Urothelium cell line (cell line): ENCODE data around the gene NCOA1.

Source experiments
- DNase-seq: peaks from one replicate; pipeline ENCODE4 v3.0.0; 2011; ENCODE audit warnings: low spot score, mixed read lengths
- FAIRE-seq: peaks from 2 replicates; lab custom pipeline; 2011; peaks lifted over from hg19 to GRCh38; lab: Jason Lieb, UNC

Gene NCOA1

GRCh38 chr2:24620936-24621335 lies 129.9 kb downstream of the NCOA1 start:
- DNase-seq (no peak), FAIRE-seq (no peak)

- FAIRE-seq = peak; percentile 17
- DNase-seq = no peak
These were observed 130.9 kb downstream of the NCOA1 start for GRCh38 chr2:24621779-24622538.

DNA sequence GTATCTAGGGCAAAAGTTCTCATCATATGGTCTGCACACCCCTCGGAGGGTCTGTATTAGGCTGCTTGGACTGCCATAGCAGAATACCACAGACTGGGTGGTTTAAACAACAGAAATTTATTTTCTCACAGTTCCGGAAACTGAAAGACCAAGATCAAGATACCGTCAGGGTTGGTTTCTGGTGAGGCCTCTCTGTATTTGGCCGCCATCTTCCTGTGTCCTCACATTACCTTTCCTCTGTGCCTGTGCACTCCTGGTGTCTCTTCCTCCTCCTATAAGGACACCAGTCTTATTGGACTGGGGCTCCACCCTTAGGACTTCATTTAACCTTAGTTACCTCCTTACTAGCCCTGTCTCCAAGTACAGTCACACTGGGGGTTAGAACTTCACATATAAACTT lies 132.5 kb downstream of the NCOA1 start:
- no peak for DNase-seq
- no peak for FAIRE-seq

DNA sequence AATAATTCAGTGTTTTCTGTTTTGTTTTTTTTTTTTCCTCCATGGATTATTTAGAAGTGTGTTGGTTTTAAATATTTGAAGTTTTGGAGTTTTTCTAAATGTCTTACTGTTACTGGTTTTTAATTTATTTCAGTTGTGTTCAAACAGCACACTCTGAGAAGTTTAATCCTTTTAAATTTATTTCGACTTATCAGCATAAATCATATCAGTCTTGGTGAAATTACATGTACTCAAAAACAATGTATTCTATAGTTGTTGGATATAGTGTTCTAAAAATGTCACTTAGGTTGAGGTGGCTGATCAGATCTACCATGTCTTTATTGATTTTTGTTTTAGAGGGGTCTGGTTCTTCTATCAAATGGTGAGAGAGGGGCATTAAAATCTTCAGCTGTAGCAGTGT lies 134.7 kb downstream of the NCOA1 start:
- no peak for FAIRE-seq
- no peak for DNase-seq

DNA sequence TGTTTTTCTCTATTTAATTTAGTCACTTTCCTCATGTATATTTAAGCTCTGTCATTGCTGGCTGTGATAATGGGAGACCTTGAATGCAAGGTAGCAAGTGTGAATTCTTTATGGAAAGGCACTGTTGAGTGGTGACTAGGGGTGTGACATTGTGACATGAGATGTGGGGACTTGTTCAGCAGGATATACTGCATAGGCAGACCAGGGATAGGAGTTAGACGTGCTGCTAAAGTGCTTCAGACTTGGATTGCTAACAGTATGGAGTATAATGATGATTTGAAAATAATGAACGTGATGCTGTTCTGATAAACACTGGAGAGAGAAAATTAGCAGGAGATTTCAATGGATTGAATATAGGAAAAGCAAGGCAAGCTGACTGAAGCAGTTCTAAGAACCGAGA lies 135.1 kb downstream of the NCOA1 start:
- DNase-seq (no peak), FAIRE-seq (no peak)

DNA sequence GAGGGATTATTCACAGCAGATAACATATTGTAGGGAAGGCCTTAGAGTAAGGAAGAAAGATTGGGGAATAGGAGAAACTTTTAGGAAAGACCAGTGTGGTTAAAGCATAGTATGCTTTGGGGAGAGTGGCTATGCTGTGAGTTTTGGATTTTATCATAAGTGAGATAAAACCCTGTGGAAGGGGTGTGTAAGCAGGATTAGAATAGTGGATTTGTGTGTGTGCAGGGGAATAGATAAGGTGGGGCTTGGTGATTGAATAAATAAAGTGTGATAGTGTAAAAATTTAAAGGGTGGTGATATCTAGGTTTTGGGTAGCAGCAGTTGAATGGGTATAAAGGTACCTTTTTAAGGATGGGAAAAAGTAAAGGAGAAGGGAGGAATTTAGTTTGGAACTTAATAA lies 137.7 kb downstream of the NCOA1 start:
- FAIRE-seq = no peak
- no peak for DNase-seq

DNA sequence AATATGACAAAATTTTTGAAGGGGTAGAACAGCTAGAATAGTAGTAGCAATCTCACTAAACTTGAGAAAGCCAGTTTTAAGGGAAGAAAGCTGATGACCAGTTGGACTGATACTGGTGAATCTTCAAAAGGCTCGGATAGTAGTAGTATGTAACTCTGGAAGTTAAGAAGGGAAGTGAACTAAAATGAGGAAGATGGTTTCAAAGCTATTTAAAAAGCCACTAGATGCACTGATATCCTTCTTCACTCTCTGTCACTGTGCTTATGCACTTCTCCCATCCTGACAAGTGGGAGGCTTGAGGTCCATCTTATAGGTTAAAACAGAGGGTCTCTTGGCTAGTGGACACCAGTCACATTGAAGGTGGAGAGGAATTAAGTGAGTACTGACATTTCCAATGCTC lies 141.1 kb downstream of the NCOA1 start:
- FAIRE-seq (no peak), DNase-seq (no peak)

DNA sequence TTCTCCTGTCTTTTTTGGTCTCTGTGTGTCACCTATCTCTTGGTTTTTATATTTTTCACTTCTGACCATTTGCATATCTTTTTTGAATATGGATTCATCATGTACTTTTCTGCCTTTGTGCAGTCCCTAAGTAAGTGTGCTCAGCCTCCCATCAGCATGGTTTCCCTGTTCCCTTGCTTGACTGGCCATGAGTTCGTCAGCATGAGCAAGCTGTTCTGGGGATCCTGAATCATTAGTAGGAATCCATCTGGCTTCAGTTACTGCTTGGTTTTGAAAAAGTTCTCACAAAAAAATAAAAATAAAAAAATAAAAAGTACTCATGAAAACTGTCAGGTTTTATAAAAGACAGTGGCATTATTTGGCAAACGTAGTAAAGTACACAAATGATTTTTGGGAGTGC lies 144.1 kb downstream of the NCOA1 start:
- DNase-seq = no peak

GRCh38 chr2:24638568-24638967 lies 147.5 kb downstream of the NCOA1 start:
- no peak for FAIRE-seq
- DNase-seq = no peak

More for the DNA sequence above, 144.1 kb downstream of the NCOA1 start:
- FAIRE-seq = no peak

- DNase-seq (no peak), FAIRE-seq (no peak)
These were observed 151.3 kb downstream of the NCOA1 start for GRCh38 chr2:24642351-24642750.

GRCh38 chr2:24643051-24643450 lies 152.0 kb downstream of the NCOA1 start:
- DNase-seq (no peak), FAIRE-seq (no peak)

- DNase-seq (no peak), FAIRE-seq (no peak)
These were observed 153.0 kb downstream of the NCOA1 start for GRCh38 chr2:24644032-24644431.

DNA sequence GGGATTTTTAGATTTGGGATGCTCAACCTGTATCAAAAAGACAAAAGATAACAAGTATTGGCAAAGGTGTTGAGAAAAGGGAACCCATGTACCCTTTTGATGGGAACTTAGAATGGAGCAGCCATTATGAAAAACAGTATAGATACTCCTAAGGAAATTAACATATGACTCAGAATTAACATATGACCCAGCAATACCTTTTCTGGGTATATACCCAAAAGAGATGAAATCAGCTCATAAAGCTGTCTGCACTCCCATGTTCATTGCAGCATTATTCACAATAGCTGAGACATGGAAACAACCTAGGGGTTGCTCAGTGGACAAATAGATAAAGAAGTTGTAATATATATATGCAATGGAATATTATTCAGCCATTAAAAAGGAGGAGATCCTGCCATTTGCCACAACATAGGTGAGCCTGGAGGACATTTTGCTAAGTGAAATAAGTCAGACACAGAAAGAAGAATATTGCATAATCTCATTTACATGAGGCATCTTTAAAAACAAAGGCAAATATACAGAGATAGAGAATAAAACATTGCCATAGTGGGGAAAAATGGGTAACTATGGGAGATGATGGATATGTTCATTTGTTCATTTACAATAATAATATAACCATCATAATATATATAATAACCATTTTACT lies 160.1 kb downstream of the NCOA1 start:
- FAIRE-seq (no peak), DNase-seq (no peak)

DNA sequence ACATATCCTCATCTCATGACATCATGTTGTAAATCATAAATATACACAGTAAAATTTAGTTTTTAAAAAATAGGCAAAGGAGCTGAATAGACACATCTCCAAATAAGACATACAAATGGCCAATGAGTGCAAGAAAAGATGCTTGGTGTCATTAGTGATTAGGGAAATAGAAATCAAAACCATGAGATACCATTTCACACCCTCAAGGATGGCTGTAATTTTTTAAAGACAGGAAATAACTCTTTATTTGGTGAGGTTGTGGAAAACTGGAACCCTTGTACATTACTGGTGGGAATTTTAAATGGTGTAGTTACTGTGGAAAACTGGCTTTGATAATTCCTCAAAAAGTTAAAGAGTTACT lies 160.6 kb downstream of the NCOA1 start:
- no peak for FAIRE-seq
- DNase-seq = no peak

DNA sequence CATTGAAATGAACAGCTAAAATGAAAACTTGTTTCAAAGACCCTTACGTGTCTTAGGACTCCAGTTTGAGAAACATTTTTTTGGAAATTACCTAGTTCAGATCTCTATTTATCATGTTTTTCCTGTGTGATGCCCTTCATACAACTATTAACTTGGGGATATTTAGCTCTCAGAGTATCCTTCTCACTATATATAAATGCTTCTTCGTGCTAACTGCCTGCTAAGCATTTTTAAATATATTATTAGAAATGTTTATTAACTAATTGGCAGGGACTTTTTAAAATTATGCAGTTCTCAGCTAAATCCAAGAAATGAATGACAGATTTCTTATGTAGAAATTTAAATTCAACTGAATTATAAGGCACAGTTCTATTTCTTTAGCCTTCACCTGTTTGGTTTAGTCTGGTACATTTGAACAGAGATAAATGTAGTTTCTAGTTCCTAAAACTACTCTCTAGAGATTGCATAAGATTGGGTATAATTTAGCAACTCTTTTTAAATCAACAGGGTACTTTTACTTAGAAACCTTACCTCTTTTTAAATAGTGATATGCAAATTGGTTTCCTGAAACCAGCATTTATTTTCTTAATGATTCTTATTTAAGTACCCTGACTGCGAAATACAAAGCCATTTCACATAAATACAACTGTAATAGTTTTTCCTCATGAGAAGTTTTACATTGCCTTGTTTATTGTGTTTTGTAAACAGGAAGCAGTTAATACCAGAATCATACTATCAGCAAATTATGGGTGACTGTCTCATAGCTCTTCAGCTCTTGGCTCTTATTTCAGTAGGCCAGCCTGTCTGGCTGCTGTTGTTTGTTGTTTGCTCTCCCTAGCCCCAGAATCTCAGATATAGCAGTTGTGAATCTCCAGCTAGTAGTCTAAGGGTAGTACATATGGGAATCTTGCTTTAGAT lies 161.5 kb downstream of the NCOA1 start:
- FAIRE-seq = no peak
- DNase-seq = no peak

GRCh38 chr2:24657818-24658217 lies 166.8 kb downstream of the NCOA1 start:
- FAIRE-seq = no peak
- no peak for DNase-seq

DNA sequence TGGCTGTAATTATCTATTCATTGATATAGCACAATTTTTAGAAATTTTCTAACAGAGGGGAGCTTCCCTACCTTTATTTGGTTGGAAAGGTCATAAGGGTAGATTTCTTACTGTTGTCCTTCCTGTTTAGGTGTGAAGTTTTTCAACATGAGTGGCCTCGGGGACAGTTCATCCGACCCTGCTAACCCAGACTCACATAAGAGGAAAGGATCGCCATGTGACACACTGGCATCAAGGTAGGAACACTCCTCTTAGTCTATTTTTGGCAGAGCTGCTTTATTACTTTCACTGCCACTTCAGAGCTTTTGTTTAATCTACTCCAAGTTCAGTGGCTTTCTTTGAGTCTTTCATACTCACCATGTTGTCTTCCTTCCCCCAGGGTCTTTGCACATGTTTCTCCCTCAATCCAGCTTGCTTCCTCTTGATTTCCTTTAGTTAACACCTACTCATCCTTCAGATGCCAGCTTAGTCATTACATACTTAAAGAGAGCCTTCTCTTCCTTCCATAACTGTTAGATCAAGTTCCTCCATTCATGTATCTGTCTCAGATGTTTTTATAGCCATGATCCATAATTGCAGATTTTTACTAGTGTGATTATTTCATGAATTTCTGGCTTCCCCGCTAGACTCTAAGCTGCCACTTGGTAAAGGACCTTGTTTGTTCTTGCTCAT lies 167.6 kb downstream of the NCOA1 start:
- no peak for FAIRE-seq
- DNase-seq = no peak

GRCh38 chr2:24659862-24660261 lies 168.8 kb downstream of the NCOA1 start:
- FAIRE-seq (no peak), DNase-seq (no peak)

DNA sequence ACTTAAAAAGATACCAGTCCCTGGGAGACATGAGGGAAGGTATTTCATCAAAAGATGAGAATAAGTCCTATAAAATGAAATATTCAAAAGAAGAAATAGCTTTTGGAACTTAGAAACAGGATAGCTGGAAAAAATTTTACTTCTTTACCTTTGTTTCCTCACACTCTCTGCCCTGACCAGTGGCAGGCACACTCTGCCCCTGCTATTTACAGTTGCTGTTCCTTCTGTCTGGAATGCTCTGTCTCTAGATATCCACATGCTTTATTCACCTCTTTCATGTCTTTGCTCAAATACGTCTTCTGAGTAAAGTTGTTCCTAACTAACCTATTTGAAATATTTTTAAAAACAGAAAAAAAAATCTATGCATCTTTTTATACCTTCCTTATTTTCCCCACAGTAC lies 176.5 kb downstream of the NCOA1 start:
- no peak for FAIRE-seq
- no peak for DNase-seq

- FAIRE-seq = no peak
- DNase-seq = no peak
These were observed 180.2 kb downstream of the NCOA1 start for GRCh38 chr2:24671230-24671629.

DNA sequence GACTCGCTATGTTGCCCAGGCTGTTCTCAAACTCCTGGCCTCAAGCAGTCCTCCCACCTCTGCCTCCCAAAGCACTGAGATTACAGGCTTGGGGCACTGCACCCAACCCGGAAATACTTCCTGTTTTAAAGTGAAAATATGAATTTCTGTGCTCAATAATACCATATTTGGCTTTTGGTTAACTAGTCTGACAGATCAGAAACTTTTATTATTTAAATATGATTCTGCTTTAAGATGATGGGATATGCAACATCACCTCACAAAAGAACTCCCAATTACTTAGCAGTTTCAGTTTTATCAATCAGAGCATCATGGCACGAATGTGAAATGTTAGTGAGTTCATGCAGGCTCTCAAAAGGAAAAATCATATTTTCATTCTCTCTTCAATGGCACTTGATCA lies 181.5 kb downstream of the NCOA1 start:
- no peak for FAIRE-seq
- DNase-seq = no peak
